EL (cell line): ENCODE measurements around the gene FAM47A.

Experiments used
- DNase-seq: peaks from one replicate; pipeline ENCODE4 v3.0.0-alpha.2; 2016

Gene FAM47A

GRCh38 chrX:34132028-34132427 lies at the start of gene FAM47A:
Gene FAM47A (minus strand): TSS chrX:34132314. CDS start chrX:34132278, 36 bp downstream.
- DNase-seq, result no peak

GRCh38 chrX:34147345-34147744 lies 15.2 kb upstream of the FAM47A start:
- no peak for DNase-seq

GRCh38 chrX:34146906-34147305 lies 14.8 kb upstream of the FAM47A start:
- DNase-seq, result no peak

- no peak for DNase-seq
Measured at GRCh38 chrX:34144246-34144645, 12.1 kb upstream of the FAM47A start.

GRCh38 chrX:34140816-34141215 lies 8.7 kb upstream of the FAM47A start:
- no peak for DNase-seq

GRCh38 chrX:34130980-34131744 lies 952 bp downstream of the FAM47A start:
- no peak for DNase-seq

GRCh38 chrX:34130501-34130900 lies 1.6 kb downstream of the FAM47A start:
- DNase-seq, result no peak

GRCh38 chrX:34126011-34126410 lies 6.1 kb downstream of the FAM47A start:
- no peak for DNase-seq

GRCh38 chrX:34119122-34119521 lies 13.0 kb downstream of the FAM47A start:
- no peak for DNase-seq

- DNase-seq, result no peak
Measured at GRCh38 chrX:34112459-34112858, 19.7 kb downstream of the FAM47A start.
